Thyroid gland (tissue), 4 donors: Measurements from ENCODE around the gene GIMD1. TPM values are rescaled to one million over a fixed set of nuclear protein-coding genes. Genes with fewer than 3 reads are reported as not detected.

Experiments
- DNase-seq, 2 donors: peaks; one replicate each; pipeline ENCODE4 v3.0.0-alpha.2; 2019
- H3K27ac ChIP-seq, 3 donors: fragments of 200-600 bp; sonication (generic); 1 replicate in 2 of 3; 2 replicates in 1 of 3; pipeline ENCODE4 v1.5.1; 2016 to 2019; ENCODE audit warnings: mild to moderate bottlenecking in 1 of 3, moderate library complexity in 1 of 3
- H3K27me3 ChIP-seq: fragments of 200-600 bp; sonication (generic); one replicate; pipeline ENCODE4 v1.5.1; 2019
- H3K36me3 ChIP-seq, 2 donors: fragments of 200-600 bp; sonication (generic); one replicate each; pipeline ENCODE4 v1.5.1; 2016 to 2019
- H3K4me1 ChIP-seq, 2 donors: fragments of 200-600 bp; sonication (generic); one replicate each; pipeline ENCODE4 v1.5.1; 2017 to 2019
- H3K4me3 ChIP-seq, 3 donors: fragments of 200-600 bp; sonication (generic); replicated peaks in 1 of 3; 1 replicate in 2 of 3; 2 replicates in 1 of 3; pipeline ENCODE4 v1.5.1; 2016; ENCODE audit warnings: mild to moderate bottlenecking in 1 of 3
- H3K9me3 ChIP-seq: fragments of 200-600 bp; sonication (generic); one replicate; pipeline ENCODE4 v1.5.1; 2017
- POLR2A ChIP-seq, 2 donors: fragments of 450-650 bp; IDR thresholded peaks; one replicate each; pipeline ENCODE4 v1.6.1; 2017; ENCODE audit warnings: antibody characterized with exemption in 2 of 2, mild to moderate bottlenecking in 2 of 2, moderate library complexity in 1 of 2
- WGBS, 2 donors: methylation state at CpG; one replicate each; pipeline ENCODE4 v1.1.5; 2017; 5-methylcytosine and 5-hydroxymethylcytosine counted together
- intact Hi-C: fragments of 100-400 bp; cut with DNase I; formaldehyde crosslinking; loops from one replicate; pipeline ENCODE4 v1.15.1; 2023
- total RNA-seq, 4 donors: library from RNA; depleted of rRNA; stranded (reverse); fragments of >200 nt; gene quantifications; one replicate each; pipeline ENCODE4 v1.2.3, GENCODE V29; 2016
- TF ChIP-seq, protein P1 (sequence below), 6 experiments: fragments of 200-600 bp in 3 of 6; fragments of 450-650 bp in 3 of 6; sonication (generic) in 3 of 6; IDR thresholded peaks; one replicate each; pipeline ENCODE4 v1.5.1; 2016 to 2019; ENCODE audit warnings: antibody characterized with exemption in 6 of 6, mild to moderate bottlenecking in 2 of 6, inconsistent platforms in 1 of 6, moderate library complexity in 1 of 6

GIMD1 gene
- total RNA-seq, 4 donors from 2014 or later: not detected

DNA sequence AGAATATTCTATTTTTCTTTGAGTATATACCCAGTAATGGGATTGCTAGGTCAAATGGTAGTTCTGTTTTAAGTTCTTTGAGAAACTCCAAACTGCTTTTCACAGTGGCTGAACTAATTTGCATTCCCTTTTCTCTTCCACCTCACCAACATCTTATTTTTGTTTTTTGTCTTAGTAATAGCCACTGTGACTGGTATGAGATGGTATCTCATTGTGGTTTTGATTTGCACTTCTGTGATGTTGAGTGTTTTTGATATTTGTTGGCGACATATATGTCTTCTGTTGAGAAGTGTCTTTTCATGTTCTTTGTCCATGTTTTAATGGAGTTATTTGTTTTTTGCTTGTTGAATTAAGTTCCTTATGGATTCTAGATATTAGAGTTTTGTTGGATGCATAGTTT lies 27.8 kb downstream of the GIMD1 start:
- 96% methylated on average over 1 of the region's 1 CpG for WGBS, 2 donors
- Histone ChIP-seq H3K27ac (no peak overlapping the region), H3K4me1 (peaks cover 0 to 5% of the 10 kb centered on the region in 2 donors), H3K36me3 (peaks cover 26 to 27% of the 10 kb centered on the region in 2 donors), H3K9me3 (no peaks in the 10 kb centered on the region), H3K4me3 (no peak overlapping the region), H3K27me3 (no peaks in the 10 kb centered on the region)
- no peak for DNase-seq
- no peak for TF ChIP-seq POLR2A (IDR thresholded peaks at IDR 0.05)
- TF ChIP-seq, protein P1, sequence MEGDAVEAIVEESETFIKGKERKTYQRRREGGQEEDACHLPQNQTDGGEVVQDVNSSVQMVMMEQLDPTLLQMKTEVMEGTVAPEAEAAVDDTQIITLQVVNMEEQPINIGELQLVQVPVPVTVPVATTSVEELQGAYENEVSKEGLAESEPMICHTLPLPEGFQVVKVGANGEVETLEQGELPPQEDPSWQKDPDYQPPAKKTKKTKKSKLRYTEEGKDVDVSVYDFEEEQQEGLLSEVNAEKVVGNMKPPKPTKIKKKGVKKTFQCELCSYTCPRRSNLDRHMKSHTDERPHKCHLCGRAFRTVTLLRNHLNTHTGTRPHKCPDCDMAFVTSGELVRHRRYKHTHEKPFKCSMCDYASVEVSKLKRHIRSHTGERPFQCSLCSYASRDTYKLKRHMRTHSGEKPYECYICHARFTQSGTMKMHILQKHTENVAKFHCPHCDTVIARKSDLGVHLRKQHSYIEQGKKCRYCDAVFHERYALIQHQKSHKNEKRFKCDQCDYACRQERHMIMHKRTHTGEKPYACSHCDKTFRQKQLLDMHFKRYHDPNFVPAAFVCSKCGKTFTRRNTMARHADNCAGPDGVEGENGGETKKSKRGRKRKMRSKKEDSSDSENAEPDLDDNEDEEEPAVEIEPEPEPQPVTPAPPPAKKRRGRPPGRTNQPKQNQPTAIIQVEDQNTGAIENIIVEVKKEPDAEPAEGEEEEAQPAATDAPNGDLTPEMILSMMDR (IDR thresholded peaks at IDR 0.05): no peak
- intact Hi-C loops: no loop called here

DNA sequence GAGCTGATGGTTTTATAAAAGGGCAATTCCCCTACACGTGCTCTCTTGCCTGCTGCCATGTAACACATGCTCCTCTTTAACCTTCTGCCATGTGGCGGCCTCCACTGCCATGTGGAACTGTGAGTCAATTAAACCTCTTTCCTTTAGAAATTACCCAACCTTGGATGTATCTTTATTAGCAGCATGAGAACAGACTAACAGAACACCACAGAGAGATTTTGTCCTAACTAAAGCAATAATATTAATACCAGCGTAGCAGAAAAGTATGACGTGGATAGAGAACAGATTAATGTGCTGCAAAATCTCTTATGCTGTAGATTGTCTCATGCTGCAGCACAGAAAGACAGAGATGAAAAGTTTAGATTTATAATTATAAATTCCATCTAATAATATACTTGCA lies 29.1 kb downstream of the GIMD1 start:
- no peaks in the 10 kb centered on the region for H3K9me3 ChIP-seq
- H3K27ac ChIP-seq: no peak overlapping the region
- no peaks in the 10 kb centered on the region for H3K27me3 ChIP-seq
- no peak overlapping the region for H3K4me3 ChIP-seq
- peaks cover 27 to 30% of the 10 kb centered on the region in 2 donors for H3K36me3 ChIP-seq
- TF ChIP-seq, protein P1 (IDR thresholded peaks at IDR 0.05): no peak
- no peak for TF ChIP-seq POLR2A (IDR thresholded peaks at IDR 0.05)
- WGBS, 2 donors: 89 to 92% methylated on average over 4 of the region's 4 CpGs
- peaks cover 0 to 4% of the 10 kb centered on the region in 2 donors for H3K4me1 ChIP-seq
- intact Hi-C loops: no loop called here
- DNase-seq: no peak

DNA sequence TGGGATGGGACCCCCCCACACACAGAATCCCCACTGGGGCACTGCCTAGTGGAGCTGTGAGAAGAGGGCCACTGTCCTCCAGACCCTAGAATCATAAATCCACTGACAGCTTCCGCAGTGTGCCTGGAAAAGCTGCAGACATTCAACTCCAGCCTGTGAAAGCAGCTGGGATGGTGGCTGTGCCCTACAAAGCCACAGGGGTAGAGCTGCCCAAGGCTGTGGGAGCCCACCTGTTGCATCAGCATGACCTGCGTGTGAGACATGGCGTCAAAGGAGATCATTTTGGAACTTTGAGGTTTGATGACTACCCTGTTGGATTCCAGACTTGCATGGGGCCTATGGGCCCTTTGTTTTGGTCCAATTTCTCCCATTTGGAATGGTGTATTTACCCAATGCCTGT lies 29.9 kb downstream of the GIMD1 start:
- no peaks in the 10 kb centered on the region for H3K4me1 ChIP-seq
- H3K4me3 ChIP-seq: no peak overlapping the region
- no peak for DNase-seq
- no peak for TF ChIP-seq POLR2A (IDR thresholded peaks at IDR 0.05)
- TF ChIP-seq, protein P1 (IDR thresholded peaks at IDR 0.05): no peak
- 100% methylated on average over 2 to 3 of the region's 3 CpGs for WGBS, 2 donors
- no peaks in the 10 kb centered on the region for H3K27me3 ChIP-seq
- no peak overlapping the region for H3K27ac ChIP-seq
- intact Hi-C loops: no loop called here
- H3K9me3 ChIP-seq: no peaks in the 10 kb centered on the region
- H3K36me3 ChIP-seq: peaks cover 34 to 37% of the 10 kb centered on the region in 2 donors

DNA sequence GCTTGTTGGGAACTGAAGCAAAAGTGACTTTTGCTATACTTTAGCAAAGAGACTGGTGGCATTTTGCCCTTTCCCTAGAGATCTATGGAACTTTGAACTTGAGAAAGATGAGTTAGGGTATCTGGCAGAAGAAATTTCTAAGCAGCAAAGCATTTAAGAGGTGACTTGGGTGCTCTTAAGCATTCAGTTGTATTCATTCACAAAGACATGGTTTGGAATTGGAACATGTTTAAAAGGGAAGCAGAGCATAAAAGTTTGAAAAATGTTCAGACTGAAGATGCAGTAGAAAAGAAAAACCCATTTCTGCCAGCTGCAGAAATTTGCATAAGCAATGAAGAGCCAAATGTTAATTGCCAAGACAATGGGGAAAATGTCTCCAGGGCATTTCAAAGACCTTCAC lies 30.7 kb downstream of the GIMD1 start:
- no peaks in the 10 kb centered on the region for H3K4me1 ChIP-seq
- no peak overlapping the region for H3K27ac ChIP-seq
- intact Hi-C loops: no loop called here
- peaks cover 38 to 42% of the 10 kb centered on the region in 2 donors for H3K36me3 ChIP-seq
- no peaks in the 10 kb centered on the region for H3K9me3 ChIP-seq
- no peak for DNase-seq
- H3K27me3 ChIP-seq: no peaks in the 10 kb centered on the region
- TF ChIP-seq POLR2A (IDR thresholded peaks at IDR 0.05): no peak
- TF ChIP-seq, protein P1 (IDR thresholded peaks at IDR 0.05): no peak
- no peak overlapping the region for H3K4me3 ChIP-seq

DNA sequence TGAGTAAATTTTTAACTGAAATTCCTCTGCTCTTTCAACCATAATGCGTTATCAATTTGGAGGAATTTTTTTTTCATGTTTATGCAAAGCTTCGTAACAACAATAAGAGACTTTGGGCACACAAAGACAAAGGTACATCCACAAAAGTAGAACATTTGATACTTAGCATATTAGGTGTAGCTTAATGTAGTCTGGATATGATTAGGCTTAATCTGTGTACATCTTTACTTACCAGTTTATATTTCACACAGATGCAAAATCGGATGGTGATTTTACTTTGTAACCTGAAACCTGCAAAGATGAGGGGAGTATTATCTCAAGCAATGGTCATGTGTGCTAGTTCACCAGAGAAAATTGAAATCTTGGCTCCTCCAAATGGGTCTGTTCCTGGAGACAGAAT lies 32.0 kb downstream of the GIMD1 start:
- Histone ChIP-seq H3K36me3 (peaks cover 44 to 51% of the 10 kb centered on the region in 2 donors), H3K27me3 (no peaks in the 10 kb centered on the region), H3K27ac (no peak overlapping the region), H3K4me3 (no peak overlapping the region), H3K4me1 (no peaks in the 10 kb centered on the region), H3K9me3 (no peaks in the 10 kb centered on the region)
- DNase-seq: no peak
- intact Hi-C loops: no loop called here
- TF ChIP-seq POLR2A (IDR thresholded peaks at IDR 0.05): no peak
- TF ChIP-seq, protein P1 (IDR thresholded peaks at IDR 0.05): no peak
- 96 to 98% methylated on average over 3 of the region's 3 CpGs for WGBS, 2 donors
